ENCODE results near the gene TAOK2.

TAOK2 gene

DNA sequence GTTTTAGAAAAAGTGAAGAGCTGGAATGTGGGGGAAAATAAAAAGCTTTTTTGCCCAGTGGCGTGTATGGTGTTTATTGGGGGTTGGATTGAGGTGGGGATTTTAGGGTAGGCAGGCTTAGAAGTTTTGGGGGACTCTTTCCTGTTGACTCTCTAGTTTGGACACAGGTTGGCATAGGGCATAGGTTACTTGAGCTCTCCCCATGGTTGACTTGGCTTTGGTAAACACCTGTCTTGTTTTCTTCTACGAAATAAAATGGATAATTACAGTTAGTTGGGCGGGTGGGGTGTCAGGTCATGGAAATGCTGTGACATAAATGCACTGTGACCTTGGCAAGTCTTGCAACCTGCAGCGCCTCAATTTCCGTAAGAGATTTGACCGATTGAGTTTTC, 680 bp upstream of the TAOK2 start (continued):
- TF ChIP-seq ZNF510 (tag by site-specific recombination; IDR thresholded peaks at IDR 0.05; ENCODE audit: insufficient replicate concordance) = no peak
- TF ChIP-seq PRDM4 (tag by site-specific recombination; IDR thresholded peaks at IDR 0.05) = peak; percentile 55; the same call in 1 of the 2 replicates
- TF ChIP-seq ZNF785 (tag by site-specific recombination; IDR thresholded peaks at IDR 0.05) = 0 out of 2 replicates have a peak, but pooled peaks have one; percentile 30
- TF ChIP-seq FEZF1 (tag by site-specific recombination; IDR thresholded peaks at IDR 0.05) = no peak
- TF ChIP-seq ZNF768 (tag by site-specific recombination; IDR thresholded peaks at IDR 0.05) = no peak
- no peak for TF ChIP-seq PRDM6 (tag by site-specific recombination; IDR thresholded peaks at IDR 0.05)
- TF ChIP-seq ZNF776 (tag by site-specific recombination; IDR thresholded peaks at IDR 0.05; ENCODE audit: borderline replicate concordance) = no peak
- TF ChIP-seq CTCF (tag by site-specific recombination; IDR thresholded peaks at IDR 0.05) = no peak
- TF ChIP-seq, protein P1, sequence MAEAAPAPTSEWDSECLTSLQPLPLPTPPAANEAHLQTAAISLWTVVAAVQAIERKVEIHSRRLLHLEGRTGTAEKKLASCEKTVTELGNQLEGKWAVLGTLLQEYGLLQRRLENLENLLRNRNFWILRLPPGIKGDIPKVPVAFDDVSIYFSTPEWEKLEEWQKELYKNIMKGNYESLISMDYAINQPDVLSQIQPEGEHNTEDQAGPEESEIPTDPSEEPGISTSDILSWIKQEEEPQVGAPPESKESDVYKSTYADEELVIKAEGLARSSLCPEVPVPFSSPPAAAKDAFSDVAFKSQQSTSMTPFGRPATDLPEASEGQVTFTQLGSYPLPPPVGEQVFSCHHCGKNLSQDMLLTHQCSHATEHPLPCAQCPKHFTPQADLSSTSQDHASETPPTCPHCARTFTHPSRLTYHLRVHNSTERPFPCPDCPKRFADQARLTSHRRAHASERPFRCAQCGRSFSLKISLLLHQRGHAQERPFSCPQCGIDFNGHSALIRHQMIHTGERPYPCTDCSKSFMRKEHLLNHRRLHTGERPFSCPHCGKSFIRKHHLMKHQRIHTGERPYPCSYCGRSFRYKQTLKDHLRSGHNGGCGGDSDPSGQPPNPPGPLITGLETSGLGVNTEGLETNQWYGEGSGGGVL (tag by site-specific recombination; IDR thresholded peaks at IDR 0.05) = no peak
- no peak for TF ChIP-seq PRDM1 (tag by site-specific recombination; IDR thresholded peaks at IDR 0.05)
- no peak for TF ChIP-seq ZNF274 (IDR thresholded peaks at IDR 0.05; ENCODE audit: low read length)
- no peak for TF ChIP-seq ZNF274 (tag by site-specific recombination; IDR thresholded peaks at IDR 0.05; ENCODE audit: borderline replicate concordance)
- TF ChIP-seq ZNF501 (tag by site-specific recombination; IDR thresholded peaks at IDR 0.05) = peak; percentile 69
- TF ChIP-seq, protein P2, sequence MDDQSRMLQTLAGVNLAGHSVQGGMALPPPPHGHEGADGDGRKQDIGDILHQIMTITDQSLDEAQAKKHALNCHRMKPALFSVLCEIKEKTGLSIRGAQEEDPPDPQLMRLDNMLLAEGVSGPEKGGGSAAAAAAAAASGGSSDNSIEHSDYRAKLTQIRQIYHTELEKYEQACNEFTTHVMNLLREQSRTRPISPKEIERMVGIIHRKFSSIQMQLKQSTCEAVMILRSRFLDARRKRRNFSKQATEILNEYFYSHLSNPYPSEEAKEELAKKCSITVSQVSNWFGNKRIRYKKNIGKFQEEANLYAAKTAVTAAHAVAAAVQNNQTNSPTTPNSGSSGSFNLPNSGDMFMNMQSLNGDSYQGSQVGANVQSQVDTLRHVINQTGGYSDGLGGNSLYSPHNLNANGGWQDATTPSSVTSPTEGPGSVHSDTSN (CRISPR knock-in tag; IDR thresholded peaks at IDR 0.05) = no peak
- no peak for TF ChIP-seq KLF10 (tag by site-specific recombination; IDR thresholded peaks at IDR 0.05)
- no peak for TF ChIP-seq YY1 (tag by site-specific recombination; IDR thresholded peaks at IDR 0.05)
- peak; percentile 61 for TF ChIP-seq YY2 (tag by site-specific recombination; IDR thresholded peaks at IDR 0.05)
- TF ChIP-seq HIC1 (tag by site-specific recombination; IDR thresholded peaks at IDR 0.05) = no peak
- TF ChIP-seq ZSCAN23 (tag by site-specific recombination; IDR thresholded peaks at IDR 0.05) = no peak
- no peak for TF ChIP-seq ZNF658 (tag by site-specific recombination; IDR thresholded peaks at IDR 0.05)
- TF ChIP-seq TRIM28 (IDR thresholded peaks at IDR 0.05; ENCODE audit: borderline replicate concordance, low read length) = no peak
- no peak for TF ChIP-seq KLF9 (tag by site-specific recombination; IDR thresholded peaks at IDR 0.05; ENCODE audit: low read depth)
- 0 out of 2 replicates have a peak, but pooled peaks have one; percentile 84 for TF ChIP-seq ZNF2 (tag by site-specific recombination; IDR thresholded peaks at IDR 0.05)
- no peak for TF ChIP-seq ZNF654 (tag by site-specific recombination; IDR thresholded peaks at IDR 0.05; ENCODE audit: low read depth)
- TF ChIP-seq IKZF3 (tag by site-specific recombination; IDR thresholded peaks at IDR 0.05) = no peak
- no peak for TF ChIP-seq ZNF76 (tag by site-specific recombination; IDR thresholded peaks at IDR 0.05; ENCODE audit: borderline replicate concordance, low read depth)
- TF ChIP-seq, protein P3, sequence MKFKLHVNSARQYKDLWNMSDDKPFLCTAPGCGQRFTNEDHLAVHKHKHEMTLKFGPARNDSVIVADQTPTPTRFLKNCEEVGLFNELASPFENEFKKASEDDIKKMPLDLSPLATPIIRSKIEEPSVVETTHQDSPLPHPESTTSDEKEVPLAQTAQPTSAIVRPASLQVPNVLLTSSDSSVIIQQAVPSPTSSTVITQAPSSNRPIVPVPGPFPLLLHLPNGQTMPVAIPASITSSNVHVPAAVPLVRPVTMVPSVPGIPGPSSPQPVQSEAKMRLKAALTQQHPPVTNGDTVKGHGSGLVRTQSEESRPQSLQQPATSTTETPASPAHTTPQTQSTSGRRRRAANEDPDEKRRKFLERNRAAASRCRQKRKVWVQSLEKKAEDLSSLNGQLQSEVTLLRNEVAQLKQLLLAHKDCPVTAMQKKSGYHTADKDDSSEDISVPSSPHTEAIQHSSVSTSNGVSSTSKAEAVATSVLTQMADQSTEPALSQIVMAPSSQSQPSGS (tag by site-specific recombination; IDR thresholded peaks at IDR 0.05; ENCODE audit: low read depth) = no peak
- no peak for TF ChIP-seq ZNF426 (tag by site-specific recombination; IDR thresholded peaks at IDR 0.05)
- TF ChIP-seq ZNF670 (tag by site-specific recombination; IDR thresholded peaks at IDR 0.05; ENCODE audit: low read depth) = no peak

Measured in HEK293 (cell line).